ENCODE data around the gene PAQR6.

- TF ChIP-seq CTCF (IDR thresholded peaks at IDR 0.05), result no peak
- TF ChIP-seq POLR2A (IDR thresholded peaks at IDR 0.05), result no peak
Measured at GRCh38 chr1:156244712-156245111, 3.1 kb downstream of the PAQR6 start.

All from thyroid gland (tissue), 4 donors.